SHP77 treated with DMSO at 0.1 percent for 48 hours (cell line): ENCODE data around the gene OSTF1.

Experiments used
- DNase-seq: peaks from one replicate; lab custom pipeline; 2025; lab: John Stamatoyannopoulos, UW

OSTF1 gene

DNA sequence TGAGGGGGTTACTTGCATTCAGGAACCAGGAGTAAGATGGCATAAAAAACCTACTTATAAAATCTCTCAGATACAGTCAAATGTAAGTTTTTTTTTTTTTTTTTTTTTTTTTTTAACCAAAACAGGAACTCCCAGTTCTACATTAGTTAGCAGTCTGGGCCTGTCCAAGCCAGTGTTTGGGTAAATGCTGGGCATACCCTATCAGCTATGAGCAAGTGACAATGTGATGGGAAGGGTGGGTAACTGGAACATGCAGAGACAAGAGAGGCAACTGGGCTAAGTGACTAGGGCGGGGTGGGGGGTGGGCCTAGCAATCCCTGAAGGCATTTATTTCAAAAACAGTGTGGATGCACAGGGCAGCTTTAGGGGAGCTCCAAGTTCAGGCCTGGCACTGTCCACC lies 2.7 kb upstream of the OSTF1 start:
- DNase-seq, result no peak

DNA sequence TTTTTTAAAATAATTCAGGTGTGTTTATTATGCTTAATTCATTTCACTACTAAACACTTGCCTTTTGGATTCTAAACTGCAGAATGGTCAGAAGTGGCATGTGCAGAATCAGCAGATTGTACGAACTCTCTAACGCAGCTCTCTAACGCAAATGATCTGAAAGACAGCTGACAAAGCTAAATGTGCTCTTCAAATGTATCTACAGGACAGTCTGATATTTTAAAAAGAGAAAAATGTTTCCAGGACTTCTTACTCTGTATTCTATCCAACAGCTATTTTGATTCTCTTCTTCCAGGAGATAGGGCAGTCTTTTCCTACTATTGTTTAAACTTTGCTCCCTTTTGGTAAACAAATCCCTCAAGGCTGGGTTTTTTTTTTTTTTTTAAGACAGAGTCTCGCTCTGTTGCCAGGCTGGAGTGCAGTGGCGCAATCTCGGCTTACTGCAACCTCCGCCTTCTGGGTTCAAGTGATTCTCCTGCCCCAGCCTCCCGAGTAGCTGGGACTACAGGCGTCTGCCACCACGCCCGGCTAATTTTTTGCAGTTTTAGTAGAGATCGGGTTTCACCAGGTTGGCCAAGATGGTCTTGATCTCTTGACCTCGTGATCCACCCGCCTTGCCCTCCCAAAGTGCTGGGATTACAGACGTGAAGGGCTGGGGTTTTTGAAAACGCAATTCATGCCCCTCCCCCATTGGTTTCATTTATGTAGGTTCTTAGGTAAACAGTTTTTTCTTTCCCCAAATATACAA lies 1.6 kb upstream of the OSTF1 start:
- no peak for DNase-seq

DNA sequence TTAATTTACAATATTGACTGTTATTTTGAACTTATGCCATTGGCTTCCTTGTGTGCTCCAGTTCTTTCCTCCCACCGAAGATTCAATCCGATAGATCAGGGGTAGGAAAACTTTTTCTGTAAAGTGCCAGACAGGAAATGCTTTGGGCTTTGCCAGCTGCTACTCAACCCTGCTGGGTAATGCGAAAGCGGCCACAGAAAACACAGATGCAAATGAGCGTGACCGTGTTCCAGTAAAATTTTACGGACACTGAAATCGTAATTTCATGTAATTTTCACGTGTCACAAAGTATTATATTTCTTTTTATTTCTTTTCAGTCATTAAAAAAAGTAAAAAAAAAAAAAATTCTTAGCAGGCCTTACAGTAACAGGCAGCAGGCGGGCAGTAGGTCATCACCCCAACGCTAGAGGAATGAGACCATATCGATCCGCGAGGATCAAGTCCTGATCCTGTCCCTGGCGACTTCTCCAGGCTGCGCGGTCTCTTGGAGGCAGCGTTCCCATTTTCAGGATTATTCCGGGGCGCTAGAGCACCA lies 958 bp upstream of the OSTF1 start:
- DNase-seq, result no peak

DNA sequence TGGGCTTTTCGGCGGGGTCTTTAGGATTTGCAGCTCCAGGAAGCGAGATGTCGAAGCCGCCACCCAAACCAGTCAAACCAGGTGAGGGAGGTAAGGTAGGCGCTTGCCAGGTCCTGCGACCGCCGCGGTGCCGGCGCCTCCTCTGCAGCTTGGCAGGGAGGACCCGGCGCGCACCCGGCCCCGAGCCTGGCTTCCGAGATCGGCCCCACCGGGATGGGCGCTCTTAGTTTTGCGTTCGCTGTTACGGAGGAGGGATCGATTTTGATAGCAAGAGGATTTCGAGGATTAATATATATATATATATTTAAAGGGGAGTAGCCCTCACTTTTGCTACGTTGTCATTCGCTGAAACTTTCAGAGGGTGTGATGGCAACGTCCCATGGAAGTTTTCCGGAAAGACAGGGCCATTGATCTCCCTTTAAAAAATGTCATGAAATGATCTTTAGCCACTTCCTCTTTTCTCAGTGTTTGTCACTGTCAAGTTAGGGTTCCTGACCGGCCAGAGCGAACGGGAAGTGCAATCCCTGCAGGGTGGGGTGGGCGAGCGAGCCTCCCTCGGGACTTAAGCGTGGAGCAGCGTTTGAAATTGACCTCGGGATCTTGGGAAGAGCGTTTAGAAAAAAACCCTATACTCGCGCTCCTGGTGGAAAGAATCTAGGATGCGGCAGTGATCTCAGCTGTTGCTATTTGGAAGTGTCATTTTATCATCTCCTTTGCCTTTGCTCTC lies 495 bp downstream of the OSTF1 start:
- no peak for DNase-seq

DNA sequence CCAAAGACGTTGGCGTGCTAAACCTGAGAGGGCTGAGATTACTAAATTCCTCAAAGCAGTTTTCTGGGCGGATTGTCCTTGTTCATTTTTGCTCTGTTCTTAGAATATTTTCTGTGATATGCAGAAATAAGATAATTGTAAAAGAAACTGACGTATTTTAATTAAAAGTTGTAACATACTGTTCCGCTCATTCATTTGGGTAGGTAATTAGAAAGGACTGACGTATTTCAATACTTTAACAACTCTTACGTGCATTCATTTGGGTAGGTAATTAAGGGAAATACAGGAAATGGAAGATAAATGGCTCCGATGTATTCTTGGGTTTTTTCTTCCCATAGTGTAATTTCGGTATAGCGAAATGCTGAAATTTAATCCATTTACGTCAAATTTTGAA lies 1.1 kb downstream of the OSTF1 start:
- DNase-seq, result no peak

DNA sequence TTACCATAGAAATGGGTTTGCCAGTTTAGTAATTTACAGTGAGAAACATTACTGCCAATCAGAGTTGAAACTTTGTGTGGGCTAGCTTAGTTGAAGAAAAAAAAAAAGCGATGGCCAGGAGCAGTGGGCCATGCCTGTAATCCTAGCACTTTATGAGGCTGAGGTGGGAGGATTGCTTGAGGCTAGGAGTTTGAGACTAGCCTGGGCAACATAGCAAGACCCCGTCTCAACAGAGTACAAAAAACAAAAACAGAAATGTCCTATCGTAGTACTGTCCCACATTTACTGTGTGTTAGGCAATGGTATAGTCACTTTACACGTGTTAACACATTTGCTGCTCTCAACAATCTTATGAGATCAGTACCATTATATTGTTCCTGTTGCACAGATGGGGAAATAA lies 2.3 kb downstream of the OSTF1 start:
- DNase-seq, result no peak

DNA sequence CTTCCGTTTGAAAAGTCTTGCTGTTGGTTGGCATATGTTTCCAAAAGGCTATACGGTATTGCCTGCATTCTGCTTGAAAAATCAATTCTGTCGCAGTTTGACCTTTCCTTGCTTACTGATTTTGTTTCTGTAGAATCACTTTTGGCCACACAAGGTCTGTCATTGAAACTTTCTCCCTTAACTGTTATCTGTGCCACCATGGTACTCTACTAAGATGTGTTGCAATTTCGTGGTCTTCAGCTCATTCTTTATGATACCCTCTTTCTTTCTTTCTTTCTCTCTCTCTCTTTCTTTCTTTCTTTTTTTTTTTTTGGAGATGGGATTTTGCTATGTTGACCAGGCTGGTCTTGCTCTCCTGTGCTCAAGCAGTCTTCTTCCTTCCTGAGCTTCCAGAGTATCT lies 4.5 kb downstream of the OSTF1 start:
- no peak for DNase-seq

DNA sequence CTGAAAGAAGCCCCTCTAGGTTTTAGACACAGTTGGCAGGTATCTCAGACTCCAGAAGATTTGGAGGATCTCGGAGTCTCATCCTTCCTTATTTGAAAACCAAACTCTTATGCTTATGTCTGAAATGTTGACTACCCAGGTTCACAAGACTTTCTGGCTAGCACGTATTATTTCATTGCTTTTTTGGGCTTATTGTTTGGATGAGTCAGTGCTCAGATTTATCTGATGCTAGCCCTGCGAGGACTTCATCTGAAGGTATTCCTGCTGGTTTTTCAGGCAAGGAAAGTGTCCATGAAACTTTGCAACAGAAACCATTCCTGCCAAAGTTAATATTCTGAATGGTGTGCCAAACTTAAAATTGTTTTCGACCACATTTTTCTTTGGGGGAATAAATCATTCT lies 8.5 kb downstream of the OSTF1 start:
- DNase-seq, result no peak

DNA sequence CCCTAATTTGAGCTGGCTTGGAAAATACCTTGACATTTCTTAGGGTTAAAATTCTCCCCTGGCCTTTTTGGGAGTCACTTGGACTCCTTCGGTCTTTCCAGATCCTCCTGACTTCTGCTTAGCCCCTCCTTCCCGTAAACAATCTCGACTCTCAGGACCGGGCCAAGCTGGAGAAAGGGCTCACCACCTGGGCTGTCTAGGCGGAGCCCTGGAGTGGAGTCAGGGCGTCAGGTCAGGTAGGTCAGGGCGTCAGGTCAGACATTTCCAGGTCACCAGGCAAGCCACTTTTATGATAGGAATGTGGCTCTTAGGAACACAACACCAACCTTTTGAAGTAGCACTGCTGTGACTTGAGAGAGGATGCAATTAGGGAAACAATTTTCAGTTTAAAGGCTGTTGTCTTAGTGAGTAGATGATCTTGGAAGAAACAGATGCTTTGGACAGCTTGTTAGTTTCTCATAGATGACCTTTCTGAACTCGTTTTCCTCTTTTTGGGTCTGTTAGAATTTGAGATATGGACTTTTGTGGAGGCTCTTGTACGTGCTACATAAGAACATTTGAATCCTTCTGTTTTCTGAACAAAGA lies 12.8 kb downstream of the OSTF1 start:
- no peak for DNase-seq

DNA sequence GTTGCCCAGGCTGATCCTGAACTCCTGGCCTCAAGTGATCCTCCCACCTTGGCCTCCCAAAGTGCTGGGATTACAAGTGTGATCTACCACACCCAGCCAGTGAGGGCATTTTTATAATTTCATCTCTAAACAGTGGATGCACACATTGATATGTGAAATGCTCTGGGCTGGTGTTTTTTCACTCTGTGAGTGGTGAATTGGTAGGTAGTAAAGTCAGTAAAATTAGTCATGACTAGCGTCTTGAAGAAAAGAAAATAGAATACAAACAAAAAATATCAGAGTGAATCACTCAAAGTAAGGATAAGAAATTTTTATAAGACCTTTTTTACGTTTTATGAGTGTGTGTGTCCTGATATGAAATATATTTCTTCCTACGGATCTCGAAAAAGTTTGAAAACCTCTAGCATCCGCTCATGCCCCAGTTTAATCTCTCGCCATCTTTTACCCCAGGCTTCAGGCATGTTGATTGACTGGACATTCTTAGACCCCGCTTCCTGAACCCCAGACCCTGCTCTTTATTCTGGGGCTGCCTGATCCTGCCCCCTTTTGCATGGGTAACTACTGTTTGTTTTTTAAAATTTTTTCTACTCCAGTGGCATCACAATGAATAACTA lies 14.0 kb downstream of the OSTF1 start:
- DNase-seq, result no peak

DNA sequence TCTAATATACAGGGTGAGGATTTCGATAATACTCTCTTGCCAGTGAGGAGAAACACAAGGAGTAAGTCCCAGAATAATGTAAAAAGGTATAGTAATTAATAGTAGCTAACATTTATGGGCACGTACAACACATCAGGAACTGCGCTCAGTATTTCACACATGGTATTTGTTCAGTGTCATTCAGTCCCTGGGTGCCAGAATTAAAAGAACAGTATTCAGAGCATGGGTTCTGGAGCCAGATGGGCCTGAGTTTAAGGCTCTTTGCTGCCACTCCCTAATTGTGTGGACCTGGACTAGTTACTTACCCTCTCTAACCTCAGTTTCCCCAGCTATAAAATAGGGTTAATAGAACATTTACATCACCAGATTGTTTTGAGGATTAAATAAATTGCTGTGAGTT lies 16.3 kb downstream of the OSTF1 start:
- DNase-seq, result no peak

DNA sequence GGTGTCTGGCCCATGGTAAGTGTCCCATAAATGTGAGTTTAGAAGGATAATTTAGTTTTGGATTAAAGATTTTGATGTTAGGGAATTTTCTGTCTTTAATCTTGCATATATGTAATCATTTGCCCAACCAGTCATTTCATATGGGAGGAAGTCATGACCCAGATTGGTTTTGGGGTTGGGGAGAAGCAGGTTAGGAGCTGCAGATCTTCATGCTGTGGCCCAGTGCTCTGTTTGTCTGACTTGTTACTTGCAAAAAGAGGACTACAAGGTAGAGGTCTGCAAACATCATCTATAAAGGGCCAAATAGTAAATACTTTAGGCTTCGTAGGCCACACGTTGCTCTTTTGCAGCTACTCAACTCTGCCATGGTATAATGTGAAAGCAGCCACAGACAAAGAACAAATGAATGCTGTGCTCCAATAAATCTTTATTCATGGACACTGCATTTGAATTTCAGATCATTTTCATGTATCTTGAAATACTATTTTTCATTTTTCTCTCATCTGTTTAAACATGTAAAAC lies 16.8 kb downstream of the OSTF1 start:
- no peak for DNase-seq

DNA sequence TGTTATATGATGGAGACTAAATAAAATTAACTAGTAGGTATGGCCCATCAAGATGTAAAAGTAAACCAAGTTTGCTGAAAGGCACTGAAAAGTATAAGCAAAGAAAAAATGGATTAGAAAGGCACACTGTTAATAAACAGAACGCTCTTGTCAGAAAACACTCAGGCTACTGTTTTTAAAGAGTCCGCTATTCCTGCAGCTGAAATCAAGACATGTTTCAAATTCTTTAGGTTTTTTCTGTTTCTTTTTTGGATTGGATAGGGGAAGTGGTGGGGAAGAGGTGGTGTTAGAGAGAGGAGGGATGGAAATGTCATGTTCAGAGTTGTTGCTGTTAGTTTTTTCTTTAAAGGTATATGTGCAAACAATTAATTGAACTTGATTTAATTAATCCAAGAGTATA lies 17.5 kb downstream of the OSTF1 start:
- no peak for DNase-seq

DNA sequence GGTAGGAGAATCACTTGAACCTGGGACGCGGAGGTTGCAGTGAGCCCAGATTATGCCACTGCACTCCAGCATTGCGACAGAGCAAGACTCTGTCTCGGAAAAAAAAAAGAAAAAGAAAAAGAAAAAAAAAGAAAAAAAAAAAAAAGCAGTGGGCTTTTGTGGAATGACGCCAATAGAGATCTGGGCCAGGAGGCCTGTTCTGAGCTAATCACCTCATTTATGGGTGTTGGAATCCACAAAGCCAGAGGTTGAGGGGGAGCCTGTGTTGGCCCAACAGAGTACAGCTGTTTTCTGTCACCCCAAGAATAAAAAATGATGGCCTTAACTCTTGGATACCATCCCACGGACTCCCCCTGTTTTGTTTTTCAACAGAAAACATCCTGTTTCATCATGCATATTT lies 18.5 kb downstream of the OSTF1 start:
- no peak for DNase-seq

DNA sequence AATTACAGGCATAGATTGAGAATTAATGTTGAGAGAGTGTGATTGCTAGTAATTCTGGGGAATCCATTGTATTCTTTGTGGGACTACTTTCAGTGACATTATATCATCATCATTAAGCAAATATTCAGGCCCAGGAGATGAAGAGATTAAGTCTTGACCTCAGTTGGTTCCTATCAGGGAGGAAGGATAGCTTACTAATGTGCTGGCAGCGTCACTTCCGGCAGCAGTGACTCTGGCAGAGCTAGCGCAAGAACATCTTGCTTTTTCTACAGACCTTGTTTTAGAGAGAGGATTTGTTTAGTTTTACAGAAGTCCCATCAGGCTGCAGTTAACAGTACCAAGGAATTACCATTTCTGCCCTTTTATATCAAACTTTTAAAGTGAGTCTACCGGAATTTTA lies 20.3 kb downstream of the OSTF1 start:
- no peak for DNase-seq

DNA sequence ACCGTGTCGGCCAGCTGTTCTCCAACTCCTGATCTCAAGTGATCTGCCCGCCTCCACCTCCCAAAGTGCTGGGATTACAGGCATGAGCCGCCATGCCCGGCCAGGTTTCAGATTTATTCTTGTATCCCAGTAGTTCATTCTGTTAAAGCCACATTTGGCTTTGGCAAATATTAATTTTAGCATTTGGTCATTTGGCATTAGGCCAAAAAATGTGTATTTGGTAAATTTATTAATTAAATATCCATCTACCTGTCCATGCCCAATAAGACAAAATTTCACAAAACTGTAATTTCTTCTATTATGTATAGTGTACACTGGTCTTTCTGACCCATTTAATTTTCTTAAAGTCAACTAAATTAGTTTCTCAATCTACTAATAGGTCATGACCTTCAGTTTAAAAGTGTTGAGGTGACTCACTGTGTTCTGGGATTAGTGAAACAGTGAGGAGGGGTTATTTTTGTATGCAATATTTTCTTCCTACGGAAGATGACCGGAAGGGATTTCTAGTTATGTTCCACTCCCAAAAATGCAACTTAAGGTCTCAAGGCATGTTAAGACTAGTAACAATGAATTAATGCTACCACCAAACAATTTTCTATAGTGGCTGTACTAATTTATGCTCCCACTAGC lies 21.0 kb downstream of the OSTF1 start:
- no peak for DNase-seq

DNA sequence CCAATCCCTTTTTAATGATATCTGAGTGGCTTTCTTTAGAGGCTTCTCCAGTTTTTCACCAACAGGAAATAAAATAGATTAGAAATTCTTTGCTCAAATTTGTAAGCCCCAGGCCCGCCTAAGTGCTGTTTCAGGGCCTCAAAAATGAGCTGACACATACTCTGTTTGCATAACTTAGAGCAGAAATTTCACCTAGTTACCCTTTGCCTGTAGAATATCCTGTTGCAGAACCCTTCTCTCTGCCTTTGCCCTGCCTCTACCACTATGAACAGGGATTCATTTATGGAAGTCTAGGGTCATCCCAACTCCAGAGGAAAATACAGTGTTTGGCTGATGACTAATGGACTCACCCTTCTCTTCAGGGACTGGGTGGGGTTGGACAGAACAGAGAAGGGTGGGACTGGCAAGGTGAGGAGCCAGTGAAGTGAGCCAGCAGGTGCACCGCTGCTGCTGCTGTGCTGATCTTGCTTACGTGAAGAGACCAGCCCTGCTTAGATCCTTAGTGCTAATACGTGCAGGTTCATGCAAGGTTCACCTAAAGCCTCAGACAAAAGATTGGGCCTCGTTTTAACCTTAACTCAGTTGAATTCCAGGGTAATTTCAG lies 22.8 kb downstream of the OSTF1 start:
- DNase-seq, result no peak

DNA sequence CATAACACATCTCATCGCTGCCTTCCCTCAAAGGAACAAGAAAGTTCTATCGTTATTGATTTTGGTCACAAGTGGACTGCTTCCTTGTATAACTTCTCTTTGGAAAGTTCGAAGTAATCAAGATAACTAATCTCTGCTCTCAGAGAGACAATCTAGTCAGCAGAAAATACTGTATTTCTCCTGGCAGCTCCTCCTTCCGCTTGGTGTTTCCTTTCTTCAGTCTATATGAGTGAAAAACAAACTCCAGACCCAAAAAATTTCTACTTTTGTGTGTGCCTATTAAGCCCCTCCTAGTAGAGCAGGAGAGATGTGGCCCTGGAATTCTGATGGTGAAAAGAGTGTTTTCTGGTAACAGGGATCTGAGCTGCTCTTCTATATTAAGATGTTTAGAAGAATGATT lies 24.5 kb downstream of the OSTF1 start:
- no peak for DNase-seq

DNA sequence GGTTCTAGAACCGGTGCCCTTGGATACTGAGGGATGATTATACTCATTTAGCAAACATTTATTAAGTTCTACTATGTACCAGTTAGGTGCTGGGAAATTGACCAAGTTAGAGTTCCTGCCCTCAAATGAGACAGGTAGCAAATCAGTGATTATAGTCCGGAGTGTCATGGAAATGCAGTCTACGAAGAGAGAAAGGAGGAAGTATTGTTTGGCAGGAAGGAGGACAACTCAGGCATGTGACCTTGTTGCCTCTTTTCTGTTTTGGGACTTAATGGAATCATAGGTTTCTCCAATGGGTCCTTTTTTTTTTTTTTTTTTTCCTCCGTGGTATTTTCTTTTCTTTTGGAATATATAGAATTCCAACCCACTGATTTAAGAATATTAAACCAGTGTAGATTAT lies 28.0 kb downstream of the OSTF1 start:
- DNase-seq, result no peak

DNA sequence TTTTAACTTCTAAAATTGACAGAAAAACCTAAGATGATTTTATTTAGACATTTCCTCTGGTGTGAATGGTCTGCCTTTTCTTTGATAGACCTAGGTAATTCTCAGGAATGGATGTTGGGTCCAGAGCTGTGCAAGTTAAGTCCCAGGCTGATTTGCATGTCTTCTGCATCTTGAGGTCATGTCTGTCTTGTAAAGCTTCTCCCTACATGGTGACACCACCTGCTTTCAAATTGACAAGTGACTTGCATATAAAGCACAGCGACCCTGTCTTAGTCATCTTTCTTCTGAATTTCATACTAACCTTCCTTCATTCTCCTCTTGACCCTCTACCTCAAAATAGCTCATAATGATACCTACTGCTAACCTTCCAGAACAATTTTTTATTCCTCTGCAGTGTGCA lies 29.2 kb downstream of the OSTF1 start:
- no peak for DNase-seq

DNA sequence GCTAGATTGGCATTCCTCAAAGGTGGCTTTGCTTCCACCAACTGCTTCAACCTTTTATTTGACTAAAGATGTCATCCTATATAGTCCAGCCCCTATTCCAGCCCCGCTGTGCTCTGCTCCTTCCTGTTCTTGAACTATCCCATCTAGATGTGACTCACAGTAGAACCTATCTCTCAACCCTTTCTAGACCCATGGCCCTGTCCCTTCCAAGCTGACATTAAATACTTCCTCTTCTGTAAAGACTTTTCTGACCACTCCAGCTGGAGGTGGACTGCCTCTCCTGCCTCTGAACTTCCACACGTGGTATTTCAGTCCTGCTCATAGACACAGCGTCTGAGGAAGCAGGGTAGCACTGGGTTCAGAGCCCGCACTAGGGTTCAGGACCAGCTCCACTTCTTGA lies 32.4 kb downstream of the OSTF1 start:
- DNase-seq, result no peak
